Measurements from ENCODE around the gene INSIG1. TPM values are rescaled to one million over a fixed set of nuclear protein-coding genes. Genes with fewer than 3 reads are reported as not detected.

Gene INSIG1
- total RNA-seq, 1 donor from 2014 or later, result 36.6 TPM

- TF ChIP-seq CTCF (IDR thresholded peaks at IDR 0.05; ENCODE audit: insufficient read depth, low read length, severe bottlenecking), result no peak
- no peaks in the 10 kb centered on the region for H3K27me3 ChIP-seq (ENCODE audit: control insufficient read depth, insufficient read depth, low read length)
- no peak overlapping the region for H3K4me3 ChIP-seq (ENCODE audit: low read depth, low read length)
- H3K36me3 ChIP-seq (ENCODE audit: control insufficient read depth, insufficient read depth, low read length), result no peaks in the 10 kb centered on the region
- DNase-seq (ENCODE audit: low read depth) (no peak), FAIRE-seq (no peak)
These were observed 35.6 kb upstream of the INSIG1 start for GRCh38 chr7:155262031-155262430.

- no peaks in the 10 kb centered on the region for H3K36me3 ChIP-seq (ENCODE audit: control insufficient read depth, insufficient read depth, low read length)
- DNase-seq (ENCODE audit: low read depth), result no peak
- no peaks in the 10 kb centered on the region for H3K27me3 ChIP-seq (ENCODE audit: control insufficient read depth, insufficient read depth, low read length)
- FAIRE-seq, result no peak
- no peak overlapping the region for H3K4me3 ChIP-seq (ENCODE audit: low read depth, low read length)
- TF ChIP-seq CTCF (IDR thresholded peaks at IDR 0.05; ENCODE audit: insufficient read depth, low read length, severe bottlenecking), result no peak
These were observed 34.6 kb upstream of the INSIG1 start for GRCh38 chr7:155263051-155263450.

GRCh38 chr7:155263581-155264143 lies 34.0 kb upstream of the INSIG1 start:
- no peak for TF ChIP-seq CTCF (IDR thresholded peaks at IDR 0.05; ENCODE audit: insufficient read depth, low read length, severe bottlenecking)
- no peaks in the 10 kb centered on the region for H3K27me3 ChIP-seq (ENCODE audit: control insufficient read depth, insufficient read depth, low read length)
- peak; percentile 98 for FAIRE-seq
- no peaks in the 10 kb centered on the region for H3K36me3 ChIP-seq (ENCODE audit: control insufficient read depth, insufficient read depth, low read length)
- H3K4me3 ChIP-seq (ENCODE audit: low read depth, low read length), result no peak overlapping the region
- DNase-seq (ENCODE audit: low read depth), result no peak

GRCh38 chr7:155265144-155265543 lies 32.5 kb upstream of the INSIG1 start:
- no peaks in the 10 kb centered on the region for H3K36me3 ChIP-seq (ENCODE audit: control insufficient read depth, insufficient read depth, low read length)
- TF ChIP-seq CTCF (IDR thresholded peaks at IDR 0.05; ENCODE audit: insufficient read depth, low read length, severe bottlenecking), result no peak
- H3K27me3 ChIP-seq (ENCODE audit: control insufficient read depth, insufficient read depth, low read length), result no peaks in the 10 kb centered on the region
- FAIRE-seq (peak; percentile 75), DNase-seq (ENCODE audit: low read depth) (no peak)
- no peak overlapping the region for H3K4me3 ChIP-seq (ENCODE audit: low read depth, low read length)

- FAIRE-seq (no peak), DNase-seq (ENCODE audit: low read depth) (no peak)
- H3K4me3 ChIP-seq (ENCODE audit: low read depth, low read length), result no peak overlapping the region
- TF ChIP-seq CTCF (IDR thresholded peaks at IDR 0.05; ENCODE audit: insufficient read depth, low read length, severe bottlenecking), result no peak
- no peaks in the 10 kb centered on the region for H3K36me3 ChIP-seq (ENCODE audit: control insufficient read depth, insufficient read depth, low read length)
- no peaks in the 10 kb centered on the region for H3K27me3 ChIP-seq (ENCODE audit: control insufficient read depth, insufficient read depth, low read length)
These were observed 31.7 kb upstream of the INSIG1 start for GRCh38 chr7:155265961-155266360.

GRCh38 chr7:155266440-155266839 lies 31.2 kb upstream of the INSIG1 start:
- DNase-seq (ENCODE audit: low read depth) (no peak), FAIRE-seq (no peak)
- Histone ChIP-seq H3K36me3 (ENCODE audit: control insufficient read depth, insufficient read depth, low read length) (no peaks in the 10 kb centered on the region), H3K4me3 (ENCODE audit: low read depth, low read length) (no peak overlapping the region), H3K27me3 (ENCODE audit: control insufficient read depth, insufficient read depth, low read length) (no peaks in the 10 kb centered on the region)
- TF ChIP-seq CTCF (IDR thresholded peaks at IDR 0.05; ENCODE audit: insufficient read depth, low read length, severe bottlenecking), result no peak

Data from bronchial epithelial cell (primary cell).